Astrocyte of the spinal cord (primary cell): ENCODE data around the gene ATP2B3.

Experiments used
- DNase-seq: peaks from one replicate; pipeline ENCODE4 v3.0.0; 2011; ENCODE audit warnings: low read depth, low spot score
- H3K4me3 ChIP-seq: 2 replicates; pipeline ENCODE4 v1.5.1; 2011; ENCODE audit warnings: low read depth, mild to moderate bottlenecking, low read length, moderate library complexity
- CTCF ChIP-seq: IDR thresholded peaks from 2 replicates; pipeline ENCODE4 v1.5.1; 2012; ENCODE audit warnings: low read depth, mild to moderate bottlenecking, low read length, inconsistent platforms
- in situ Hi-C: cut with HindIII; loops from 2 replicates; pipeline ENCODE4 v1.10.0; 2017; ENCODE audit warnings: low sequenced_read_pairs

Gene ATP2B3

GRCh38 chrX:153590961-153591956 is 73.8 kb downstream of the ATP2B3 start:
- DNase-seq: no peak
- no peak overlapping the region for H3K4me3 ChIP-seq
- in situ Hi-C loops: no loop called here
- no peak for TF ChIP-seq CTCF

- no peak overlapping the region for H3K4me3 ChIP-seq
- no peak for DNase-seq
- TF ChIP-seq CTCF: no peak
- in situ Hi-C loops: no loop called here
Observed at GRCh38 chrX:153592091-153592833, 74.8 kb downstream of the ATP2B3 start.

GRCh38 chrX:153592966-153593688 is 75.7 kb downstream of the ATP2B3 start:
- no peak for DNase-seq
- no peak overlapping the region for H3K4me3 ChIP-seq
- TF ChIP-seq CTCF: no peak
- in situ Hi-C loops: no loop called here

GRCh38 chrX:153593811-153594500 is 76.5 kb downstream of the ATP2B3 start:
- in situ Hi-C loops: no loop called here
- H3K4me3 ChIP-seq: no peak overlapping the region
- no peak for TF ChIP-seq CTCF
- no peak for DNase-seq

GRCh38 chrX:153595387-153595786 is 77.9 kb downstream of the ATP2B3 start:
- no peak overlapping the region for H3K4me3 ChIP-seq
- in situ Hi-C loops: no loop called here
- no peak for TF ChIP-seq CTCF

More at GRCh38 chrX:153595387-153595786, 77.9 kb downstream of the ATP2B3 start:
- no peak for DNase-seq
